ENCODE results near the gene CKLF.
"Not testable (repeated sequence)": the region's sequence is repeated elsewhere in the genome, so short reads cannot be mapped to it uniquely, and the experiment has no call there.

- TF ChIP-seq, protein P1, sequence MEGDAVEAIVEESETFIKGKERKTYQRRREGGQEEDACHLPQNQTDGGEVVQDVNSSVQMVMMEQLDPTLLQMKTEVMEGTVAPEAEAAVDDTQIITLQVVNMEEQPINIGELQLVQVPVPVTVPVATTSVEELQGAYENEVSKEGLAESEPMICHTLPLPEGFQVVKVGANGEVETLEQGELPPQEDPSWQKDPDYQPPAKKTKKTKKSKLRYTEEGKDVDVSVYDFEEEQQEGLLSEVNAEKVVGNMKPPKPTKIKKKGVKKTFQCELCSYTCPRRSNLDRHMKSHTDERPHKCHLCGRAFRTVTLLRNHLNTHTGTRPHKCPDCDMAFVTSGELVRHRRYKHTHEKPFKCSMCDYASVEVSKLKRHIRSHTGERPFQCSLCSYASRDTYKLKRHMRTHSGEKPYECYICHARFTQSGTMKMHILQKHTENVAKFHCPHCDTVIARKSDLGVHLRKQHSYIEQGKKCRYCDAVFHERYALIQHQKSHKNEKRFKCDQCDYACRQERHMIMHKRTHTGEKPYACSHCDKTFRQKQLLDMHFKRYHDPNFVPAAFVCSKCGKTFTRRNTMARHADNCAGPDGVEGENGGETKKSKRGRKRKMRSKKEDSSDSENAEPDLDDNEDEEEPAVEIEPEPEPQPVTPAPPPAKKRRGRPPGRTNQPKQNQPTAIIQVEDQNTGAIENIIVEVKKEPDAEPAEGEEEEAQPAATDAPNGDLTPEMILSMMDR (conservative IDR thresholded peaks at IDR 0.05) = not testable (repeated sequence)
- not testable (repeated sequence) for TF ChIP-seq ZFX (IDR thresholded peaks at IDR 0.05)
Observed at GRCh38 chr16:66567270-66567669, 14.9 kb downstream of the CKLF start.
